OCI-LY7 (cell line): ENCODE measurements around the gene RSPH1.

ENCODE experiments used
- EZH2phosphoT487 ChIP-seq: fragments of 200-600 bp; sonication (generic); IDR thresholded peaks from 2 replicates; pipeline ENCODE4 v1.6.1; 2018; ENCODE audit warnings: low read depth, borderline replicate concordance, mild to moderate bottlenecking, mixed run types, antibody characterized with exemption, low read length, moderate library complexity, mixed read lengths
- TF ChIP-seq, protein P1 (sequence below): fragments of 200-600 bp; sonication (generic); conservative IDR thresholded peaks from 2 replicates; pipeline ENCODE4 v1.5.1; 2014; ENCODE audit warnings: mild to moderate bottlenecking, antibody characterized with exemption, low read length, moderate library complexity, mixed read lengths

GRCh38 chr21:42489006-42489563, 6.9 kb downstream of the RSPH1 start:
- TF ChIP-seq, protein P1, sequence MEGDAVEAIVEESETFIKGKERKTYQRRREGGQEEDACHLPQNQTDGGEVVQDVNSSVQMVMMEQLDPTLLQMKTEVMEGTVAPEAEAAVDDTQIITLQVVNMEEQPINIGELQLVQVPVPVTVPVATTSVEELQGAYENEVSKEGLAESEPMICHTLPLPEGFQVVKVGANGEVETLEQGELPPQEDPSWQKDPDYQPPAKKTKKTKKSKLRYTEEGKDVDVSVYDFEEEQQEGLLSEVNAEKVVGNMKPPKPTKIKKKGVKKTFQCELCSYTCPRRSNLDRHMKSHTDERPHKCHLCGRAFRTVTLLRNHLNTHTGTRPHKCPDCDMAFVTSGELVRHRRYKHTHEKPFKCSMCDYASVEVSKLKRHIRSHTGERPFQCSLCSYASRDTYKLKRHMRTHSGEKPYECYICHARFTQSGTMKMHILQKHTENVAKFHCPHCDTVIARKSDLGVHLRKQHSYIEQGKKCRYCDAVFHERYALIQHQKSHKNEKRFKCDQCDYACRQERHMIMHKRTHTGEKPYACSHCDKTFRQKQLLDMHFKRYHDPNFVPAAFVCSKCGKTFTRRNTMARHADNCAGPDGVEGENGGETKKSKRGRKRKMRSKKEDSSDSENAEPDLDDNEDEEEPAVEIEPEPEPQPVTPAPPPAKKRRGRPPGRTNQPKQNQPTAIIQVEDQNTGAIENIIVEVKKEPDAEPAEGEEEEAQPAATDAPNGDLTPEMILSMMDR: no peak
- TF ChIP-seq EZH2phosphoT487: no peak
